ENCODE measurements around the gene SLC8B1.

The SLC8B1 gene

GRCh38 chr12:113270709-113271009 lies 64.2 kb downstream of the SLC8B1 start:
- DNase-seq (ENCODE audit: low read depth, low spot score): no peak

- DNase-seq (ENCODE audit: low read depth, low spot score): no peak
These were observed 65.5 kb downstream of the SLC8B1 start for GRCh38 chr12:113269257-113269943.

- no peak for DNase-seq (ENCODE audit: low read depth, low spot score)
These were observed 66.3 kb downstream of the SLC8B1 start for GRCh38 chr12:113268621-113269020.

GRCh38 chr12:113268136-113268535 lies 66.8 kb downstream of the SLC8B1 start:
- no peak for DNase-seq (ENCODE audit: low read depth, low spot score)

GRCh38 chr12:113267621-113268020 lies 67.3 kb downstream of the SLC8B1 start:
- DNase-seq (ENCODE audit: low read depth, low spot score): no peak

GRCh38 chr12:113266106-113266895 lies 68.6 kb downstream of the SLC8B1 start:
- no peak for DNase-seq (ENCODE audit: low read depth, low spot score)

- DNase-seq (ENCODE audit: low read depth, low spot score): no peak
These were observed 71.4 kb downstream of the SLC8B1 start for GRCh38 chr12:113263431-113263963.

- no peak for DNase-seq (ENCODE audit: low read depth, low spot score)
These were observed 72.2 kb downstream of the SLC8B1 start for GRCh38 chr12:113262710-113263109.

GRCh38 chr12:113261847-113262470 lies 73.0 kb downstream of the SLC8B1 start:
- no peak for DNase-seq (ENCODE audit: low read depth, low spot score)

- no peak for DNase-seq (ENCODE audit: low read depth, low spot score)
These were observed 74.1 kb downstream of the SLC8B1 start for GRCh38 chr12:113260636-113261300.

- no peak for DNase-seq (ENCODE audit: low read depth, low spot score)
These were observed 74.8 kb downstream of the SLC8B1 start for GRCh38 chr12:113260127-113260526.

- no peak for DNase-seq (ENCODE audit: low read depth, low spot score)
These were observed 77.3 kb downstream of the SLC8B1 start for GRCh38 chr12:113257564-113257963.

GRCh38 chr12:113254298-113254697 lies 80.6 kb downstream of the SLC8B1 start:
- no peak for DNase-seq (ENCODE audit: low read depth, low spot score)

GRCh38 chr12:113253532-113254285 lies 81.2 kb downstream of the SLC8B1 start:
- no peak for DNase-seq (ENCODE audit: low read depth, low spot score)

GRCh38 chr12:113252494-113252893 lies 82.4 kb downstream of the SLC8B1 start:
- no peak for DNase-seq (ENCODE audit: low read depth, low spot score)

GRCh38 chr12:113251404-113252070 lies 83.4 kb downstream of the SLC8B1 start:
- no peak for DNase-seq (ENCODE audit: low read depth, low spot score)

GRCh38 chr12:113250045-113250444 lies 84.9 kb downstream of the SLC8B1 start:
- DNase-seq (ENCODE audit: low read depth, low spot score): no peak

- DNase-seq (ENCODE audit: low read depth, low spot score): no peak
These were observed 85.4 kb downstream of the SLC8B1 start for GRCh38 chr12:113249546-113249945.

- DNase-seq (ENCODE audit: low read depth, low spot score): no peak
These were observed 86.0 kb downstream of the SLC8B1 start for GRCh38 chr12:113248842-113249435.
